Liver (tissue), 9 donors: Measurements from ENCODE around the gene BACH2. TPM values are rescaled to one million over a fixed set of nuclear protein-coding genes. Genes with fewer than 3 reads are reported as not detected.
A peak's percentile ranks its signal among the peaks of the same experiment; 100 is the strongest.

Experiments
- DNase-seq: peaks from one replicate; pipeline ENCODE4 v3.0.0-alpha.2; 2017; ENCODE audit warnings: low spot score
- H3K27ac ChIP-seq, 2 donors: one replicate each; pipeline ENCODE4 v1.7.0; 2013; ENCODE audit warnings: inconsistent platforms in 2 of 2, low read length in 2 of 2, control low read depth in 1 of 2, low read depth in 1 of 2, mild to moderate bottlenecking in 1 of 2
- H3K27me3 ChIP-seq, 4 donors: one replicate each; pipeline versions ENCODE4 v1.6.1 to v1.7.0; 2013; ENCODE audit warnings: low read length in 3 of 4, inconsistent platforms in 1 of 4, mild to moderate bottlenecking in 1 of 4, moderate library complexity in 1 of 4; ENCODE audit not compliant: control insufficient read depth in 4 of 4, insufficient read depth in 4 of 4
- H3K36me3 ChIP-seq, 4 donors: one replicate each; pipeline versions ENCODE4 v1.6.1 to v1.7.0; 2013; ENCODE audit warnings: low read length in 3 of 4, mild to moderate bottlenecking in 3 of 4, low read depth in 1 of 4, moderate library complexity in 1 of 4; ENCODE audit not compliant: control insufficient read depth in 4 of 4, insufficient read depth in 3 of 4
- H3K4me1 ChIP-seq, 4 donors: one replicate each; pipeline versions ENCODE4 v1.6.1 to v1.7.0; 2013; ENCODE audit warnings: low read length in 3 of 4, mild to moderate bottlenecking in 3 of 4, moderate library complexity in 1 of 4; ENCODE audit not compliant: control insufficient read depth in 4 of 4, insufficient read depth in 4 of 4
- H3K4me3 ChIP-seq, 3 donors: one replicate each; pipeline versions ENCODE4 v1.6.1 to v1.7.0; 2013; ENCODE audit warnings: low read length in 3 of 3, control low read depth in 1 of 3, low read depth in 1 of 3, mild to moderate bottlenecking in 1 of 3
- H3K9ac ChIP-seq, 2 donors: one replicate each; pipeline ENCODE4 v1.7.0; 2013; ENCODE audit warnings: low read length in 2 of 2, mild to moderate bottlenecking in 2 of 2, moderate library complexity in 2 of 2, control low read depth in 1 of 2, low read depth in 1 of 2
- H3K9me3 ChIP-seq, 4 donors: one replicate each; pipeline versions ENCODE4 v1.6.1 to v1.7.0; 2013; ENCODE audit warnings: low read length in 3 of 4; ENCODE audit not compliant: control insufficient read depth in 4 of 4
- ATF3 ChIP-seq: IDR thresholded peaks from 2 replicates; pipeline ENCODE4 v1.6.1; 2016; ENCODE audit warnings: antibody characterized with exemption
- FOXA1 ChIP-seq: IDR thresholded peaks from 2 replicates; pipeline ENCODE4 v1.6.1; 2016; ENCODE audit warnings: antibody characterized with exemption
- FOXA2 ChIP-seq: IDR thresholded peaks from 2 replicates; pipeline ENCODE4 v1.6.1; 2016; ENCODE audit warnings: antibody characterized with exemption
- GABPA ChIP-seq, 2 donors: IDR thresholded peaks in 1 of 2; conservative IDR thresholded peaks in 1 of 2; 2 replicates each; pipeline ENCODE4 v1.6.1; 2016; ENCODE audit warnings: antibody characterized with exemption in 2 of 2, mild to moderate bottlenecking in 1 of 2, moderate library complexity in 1 of 2
- HNF4A ChIP-seq, 2 donors: conservative IDR thresholded peaks; 2 replicates each; pipeline ENCODE4 v1.6.1; 2016; ENCODE audit warnings: antibody characterized with exemption in 2 of 2, mild to moderate bottlenecking in 2 of 2
- HNF4G ChIP-seq: IDR thresholded peaks from 2 replicates; pipeline ENCODE4 v1.6.1; 2016; ENCODE audit warnings: antibody characterized with exemption
- JUND ChIP-seq, 2 donors: IDR thresholded peaks; 2 replicates each; pipeline ENCODE4 v1.6.1; 2016; ENCODE audit warnings: antibody characterized with exemption in 2 of 2
- MAX ChIP-seq: IDR thresholded peaks from 2 replicates; pipeline ENCODE4 v1.6.1; 2016; ENCODE audit warnings: antibody characterized with exemption
- NR2F2 ChIP-seq: IDR thresholded peaks from 2 replicates; pipeline ENCODE4 v1.6.1; 2016; ENCODE audit warnings: antibody characterized with exemption
- RAD21 ChIP-seq, 2 donors: IDR thresholded peaks; 2 replicates each; pipeline ENCODE4 v1.6.1; 2016; ENCODE audit warnings: antibody characterized with exemption in 2 of 2, mild to moderate bottlenecking in 2 of 2
- RXRA ChIP-seq, 2 donors: IDR thresholded peaks; 2 replicates each; pipeline ENCODE4 v1.6.1; 2017 to 2018; ENCODE audit warnings: antibody characterized with exemption in 2 of 2, mild to moderate bottlenecking in 1 of 2
- SP1 ChIP-seq: IDR thresholded peaks from 2 replicates; pipeline ENCODE4 v1.6.1; 2018; ENCODE audit warnings: antibody characterized with exemption, mild to moderate bottlenecking
- TAF1 ChIP-seq: conservative IDR thresholded peaks from 2 replicates; pipeline ENCODE4 v1.6.1; 2016; ENCODE audit warnings: antibody characterized with exemption, mild to moderate bottlenecking
- YY1 ChIP-seq: IDR thresholded peaks from 2 replicates; pipeline ENCODE4 v1.6.1; 2016; ENCODE audit warnings: antibody characterized with exemption, mild to moderate bottlenecking
- ZBTB33 ChIP-seq: IDR thresholded peaks from 2 replicates; pipeline ENCODE4 v1.6.1; 2016; ENCODE audit warnings: antibody characterized with exemption
- WGBS: extraction: QIAGEN DNeasy Blood & Tissue Kit; methylation state at CpG from one replicate; pipeline ENCODE4 v1.1.7; 2013; 5-methylcytosine and 5-hydroxymethylcytosine counted together
- polyA plus RNA-seq, 2 donors: library from polyadenylated mRNA; stranded (reverse) in 1 of 2; unstranded in 1 of 2; fragments of 200-250 nt in 1 of 2; fragments of >200 nt in 1 of 2; fragmentation: Nextera tagmentation in 1 of 2; extraction: Ambion mirVana in 1 of 2; gene quantifications; one replicate each; pipeline versions ENCODE4 v1.2.1 to v1.2.3, GENCODE V29; 2013 to 2015
- total RNA-seq, 2 donors: library from RNA; depleted of rRNA; stranded (reverse); fragments of >200 nt; gene quantifications; one replicate each; pipeline ENCODE4 v1.2.3, GENCODE V29; 2014
- donor health status: healthy.
- donor health status: healthy.
- donor health status: healthy.
- donor health status: healthy.
- donor health status: healthy.

BACH2 gene
- total and polyA plus RNA-seq, 4 donors, result 1.9 to 3.7 (median 1.9) TPM

DNA sequence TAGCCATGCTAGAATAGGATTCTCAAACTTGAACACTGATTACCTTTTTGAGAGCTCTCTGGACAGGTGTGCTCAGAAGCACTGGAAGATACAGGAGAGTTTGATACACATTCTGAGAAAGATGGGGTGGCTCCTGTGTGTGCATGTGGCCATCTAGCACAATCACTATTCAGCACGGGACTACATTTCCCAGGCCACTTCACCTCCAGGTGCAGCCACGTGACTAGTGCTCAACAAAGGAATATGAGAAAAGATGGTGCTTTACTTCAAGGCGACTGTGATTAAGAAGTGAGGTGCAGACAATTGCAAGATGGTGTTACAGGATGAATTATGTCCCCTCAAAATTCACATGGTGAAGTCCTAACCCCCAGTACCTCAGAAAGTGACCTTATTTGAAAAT lies 103.8 kb downstream of the BACH2 start (continued):
- TF ChIP-seq ATF3 (no peak), SP1 (no peak), JUND (IDR thresholded peaks at IDR 0.05) (no peak)

GRCh38 chr6:90190752-90191395 lies 105.8 kb downstream of the BACH2 start:
- Histone ChIP-seq H3K27ac (no peak overlapping the region), H3K4me3 (no peak overlapping the region), H3K4me1 (peaks cover 0 to 15% (median 10%) of the 10 kb centered on the region in 4 donors), H3K9ac (no peak overlapping the region), H3K27me3 (no peaks in the 10 kb centered on the region), H3K9me3 (no peaks in the 10 kb centered on the region), H3K36me3 (peaks cover 0 to 2% (median 0%) of the 10 kb centered on the region in 4 donors)
- no peak for DNase-seq
- TF ChIP-seq GABPA (IDR thresholded peaks at IDR 0.05 in 1 of 2, conservative IDR thresholded peaks at IDR 0.05 in 1 of 2), result no peak
- TF ChIP-seq FOXA1, result no peak
- no peak for TF ChIP-seq HNF4A (conservative IDR thresholded peaks at IDR 0.05)
- TF ChIP-seq NR2F2, result no peak
- TF ChIP-seq ZBTB33, result no peak
- no peak for TF ChIP-seq RAD21 (IDR thresholded peaks at IDR 0.05)
- no peak for TF ChIP-seq TAF1
- TF ChIP-seq YY1, result no peak
- TF ChIP-seq FOXA2, result no peak
- 78% methylated on average over 5 of the region's 5 CpGs for WGBS

DNA sequence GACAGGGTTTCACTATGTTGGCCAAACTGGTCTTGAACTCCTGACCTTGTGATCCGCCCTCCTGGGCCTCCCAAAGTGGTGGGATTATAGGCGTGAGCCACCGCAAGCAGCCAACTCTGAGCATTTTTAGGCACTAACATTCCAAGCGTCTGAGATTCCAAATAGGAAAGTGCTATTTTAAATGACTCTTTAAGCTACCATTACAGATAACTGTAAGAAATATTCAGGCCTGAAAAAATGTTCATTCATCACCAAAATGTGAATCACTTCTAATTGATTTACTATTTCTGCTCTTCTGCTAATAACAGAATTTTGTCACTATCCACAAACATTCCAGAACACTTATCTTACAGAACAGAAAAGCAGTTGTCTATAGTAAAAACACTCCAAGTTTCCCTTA lies 106.5 kb downstream of the BACH2 start:
- no peak for TF ChIP-seq JUND (IDR thresholded peaks at IDR 0.05)
- no peak for TF ChIP-seq NR2F2
- no peak for TF ChIP-seq RXRA (IDR thresholded peaks at IDR 0.05)
- no peak for TF ChIP-seq HNF4G
- Histone ChIP-seq H3K27me3 (no peaks in the 10 kb centered on the region), H3K4me1 (peaks cover 0 to 15% (median 10%) of the 10 kb centered on the region in 4 donors), H3K27ac (no peak overlapping the region), H3K4me3 (no peak overlapping the region), H3K9me3 (no peaks in the 10 kb centered on the region), H3K9ac (no peak overlapping the region), H3K36me3 (peaks cover 0 to 2% (median 0%) of the 10 kb centered on the region in 4 donors)
- 93% methylated on average over 4 of the region's 4 CpGs for WGBS
- no peak for DNase-seq

DNA sequence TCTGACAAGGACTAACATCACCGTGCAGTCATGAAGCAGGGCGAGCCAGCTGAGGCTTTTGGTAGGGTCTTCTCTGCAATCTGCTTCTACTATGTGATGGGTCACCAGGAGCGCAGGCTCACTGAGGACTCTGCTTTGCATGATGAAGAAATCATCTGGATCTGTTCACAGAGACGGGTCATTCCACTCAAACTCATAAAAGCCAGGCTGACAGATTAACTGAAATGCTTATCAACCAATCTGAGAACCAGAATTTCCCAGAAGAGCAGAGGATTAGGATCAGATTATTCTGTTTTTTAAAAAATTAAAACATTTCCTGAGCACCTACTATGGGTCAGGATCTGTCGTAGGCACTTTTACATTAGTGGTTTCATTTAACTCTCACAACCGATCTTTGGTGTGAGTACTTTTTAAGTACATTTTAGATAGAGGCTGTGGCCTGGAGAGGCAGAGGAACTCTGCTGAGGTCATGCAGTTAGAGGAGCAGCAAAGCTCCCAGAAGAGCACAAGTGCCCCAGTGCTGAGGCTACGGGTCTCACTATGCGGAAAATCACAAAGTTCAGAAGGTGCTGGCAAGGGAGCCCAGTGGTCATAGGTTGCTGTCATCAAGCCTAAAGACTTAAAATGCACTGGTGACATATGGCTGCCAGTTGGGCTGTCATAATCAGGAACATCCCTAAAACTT lies 109.1 kb downstream of the BACH2 start:
- DNase-seq, result no peak
- H3K27me3 ChIP-seq, result no peaks in the 10 kb centered on the region
- H3K4me3 ChIP-seq, result no peak overlapping the region
- no peaks in the 10 kb centered on the region for H3K9me3 ChIP-seq
- no peak overlapping the region for H3K9ac ChIP-seq
- no peaks in the 10 kb centered on the region for H3K36me3 ChIP-seq
- WGBS, result 43% methylated on average over 8 of the region's 8 CpGs
- TF ChIP-seq MAX, result no peak
- TF ChIP-seq RXRA (IDR thresholded peaks at IDR 0.05), result peak; percentile 60 to 67
- TF ChIP-seq TAF1, result no peak
- TF ChIP-seq JUND (IDR thresholded peaks at IDR 0.05), result peak in 1 of 2 donors; percentile 19
- no peak for TF ChIP-seq YY1
- TF ChIP-seq SP1, result peak; percentile 55
- TF ChIP-seq RAD21 (IDR thresholded peaks at IDR 0.05), result peak; percentile 13 to 15
- TF ChIP-seq HNF4A (conservative IDR thresholded peaks at IDR 0.05), result peak; percentile 25 to 51
- H3K4me1 ChIP-seq, result peaks cover 0 to 32% (median 21%) of the 10 kb centered on the region in 4 donors
- peak overlapping the region; percentile 58 to 70 for H3K27ac ChIP-seq
